ENCODE data around the gene TNPO1. TPM values are rescaled to one million over a fixed set of nuclear protein-coding genes. Genes with fewer than 3 reads are reported as not detected.
A peak's percentile ranks its signal among the peaks of the same experiment; 100 is the strongest.
"Not testable (repeated sequence)": the region's sequence is repeated elsewhere in the genome, so short reads cannot be mapped to it uniquely, and the experiment has no call there.

Gene TNPO1
- total RNA-seq, 1 experiment from 2014 or later = 148 TPM

- Histone ChIP-seq H3K4me3 (ENCODE audit: low read depth, low read length) (no peak overlapping the region), H3K9me3 (no peaks in the 10 kb centered on the region), H3K36me3 (ENCODE audit: control insufficient read depth, insufficient read depth, low read length) (no peaks in the 10 kb centered on the region), H3K4me1 (peaks cover 22% of the 10 kb centered on the region), H3K27me3 (replicated peaks; ENCODE audit: control insufficient read depth, insufficient read depth, low read length) (no peaks in the 10 kb centered on the region)
- no peaks in the 10 kb centered on the region for H3K27me3 Mint-ChIP-seq (ENCODE audit: insufficient read depth, unreplicated experiment)
- POLR2A ChIA-PET = no interaction called here
- peaks cover 10% of the 10 kb centered on the region for H3K9me3 Mint-ChIP-seq (ENCODE audit: unreplicated experiment)
- CTCF ChIA-PET = no interaction called here
- DNase-seq = peak; percentile 22 to 31
- BruUV-seq (replicated peaks) = no TSS peak
- no peaks in the 10 kb centered on the region for H3K36me3 Mint-ChIP-seq (ENCODE audit: insufficient read depth, unreplicated experiment)
- peak overlapping the region; percentile 49 for H3K27ac Mint-ChIP-seq (ENCODE audit: unreplicated experiment)
- no peak overlapping the region for H3K4me3 Mint-ChIP-seq (ENCODE audit: unreplicated experiment)
- TF ChIP-seq CTCF (IDR thresholded peaks at IDR 0.05; ENCODE audit: insufficient read depth in 1 of 2, low read depth in 1 of 2, low read length in 1 of 2, severe bottlenecking in 1 of 2, unreplicated experiment in 1 of 2) = no peak
- intact Hi-C loops (cut with micrococcal nuclease; ENCODE audit: unreplicated experiment) = no loop called here
- peaks cover 18% of the 10 kb centered on the region for H3K4me1 Mint-ChIP-seq (ENCODE audit: low read depth, unreplicated experiment)
Observed at GRCh38 chr5:72788866-72789505, 27.5 kb upstream of the TNPO1 start.

GRCh38 chr5:72790186-72790585, 26.3 kb upstream of the TNPO1 start:
- Mint-ChIP-seq H3K4me1 (ENCODE audit: low read depth, unreplicated experiment) (peaks cover 18% of the 10 kb centered on the region), H3K27ac (ENCODE audit: unreplicated experiment) (no peak overlapping the region), H3K4me3 (ENCODE audit: unreplicated experiment) (no peak overlapping the region), H3K9me3 (ENCODE audit: unreplicated experiment) (peaks cover 10% of the 10 kb centered on the region), H3K36me3 (ENCODE audit: insufficient read depth, unreplicated experiment) (no peaks in the 10 kb centered on the region), H3K27me3 (ENCODE audit: insufficient read depth, unreplicated experiment) (no peaks in the 10 kb centered on the region)
- ChIA-PET CTCF (no interaction called here), POLR2A (no interaction called here)
- Histone ChIP-seq H3K27me3 (replicated peaks; ENCODE audit: control insufficient read depth, insufficient read depth, low read length) (no peaks in the 10 kb centered on the region), H3K9me3 (no peaks in the 10 kb centered on the region), H3K36me3 (ENCODE audit: control insufficient read depth, insufficient read depth, low read length) (no peaks in the 10 kb centered on the region), H3K4me1 (peaks cover 22% of the 10 kb centered on the region), H3K4me3 (ENCODE audit: low read depth, low read length) (no peak overlapping the region)
- DNase-seq = no peak
- BruUV-seq (replicated peaks) = no TSS peak
- no peak for TF ChIP-seq CTCF (IDR thresholded peaks at IDR 0.05; ENCODE audit: insufficient read depth in 1 of 2, low read depth in 1 of 2, low read length in 1 of 2, severe bottlenecking in 1 of 2, unreplicated experiment in 1 of 2)
- intact Hi-C loops (cut with micrococcal nuclease; ENCODE audit: unreplicated experiment) = no loop called here

GRCh38 chr5:72792662-72793061, 23.8 kb upstream of the TNPO1 start:
- POLR2A ChIA-PET; BruUV-seq (replicated peaks): not testable (repeated sequence)
- peaks cover 18% of the 10 kb centered on the region for H3K4me1 Mint-ChIP-seq (ENCODE audit: low read depth, unreplicated experiment)

More at GRCh38 chr5:72792662-72793061, 23.8 kb upstream of the TNPO1 start:
- H3K36me3 Mint-ChIP-seq (ENCODE audit: insufficient read depth, unreplicated experiment); H3K27me3 Mint-ChIP-seq (ENCODE audit: insufficient read depth, unreplicated experiment); H3K9me3 ChIP-seq; H3K4me3 Mint-ChIP-seq (ENCODE audit: unreplicated experiment); H3K27me3 ChIP-seq (replicated peaks; ENCODE audit: control insufficient read depth, insufficient read depth, low read length); H3K9me3 Mint-ChIP-seq (ENCODE audit: unreplicated experiment); H3K27ac Mint-ChIP-seq (ENCODE audit: unreplicated experiment); CTCF ChIA-PET; H3K4me3 ChIP-seq (ENCODE audit: low read depth, low read length); DNase-seq; H3K36me3 ChIP-seq (ENCODE audit: control insufficient read depth, insufficient read depth, low read length): not testable (repeated sequence)
- intact Hi-C loops (cut with micrococcal nuclease; ENCODE audit: unreplicated experiment) = loop anchor here (1.0 kb wide), 1 partner anchor 24 kb away; the partner anchor contains the start of gene TNPO1
- peaks cover 22% of the 10 kb centered on the region for H3K4me1 ChIP-seq
